Hepatocyte (in vitro differentiated cells): Measurements from ENCODE around the gene KDM4B.

Source experiments
- EZH2phosphoT487 ChIP-seq: fragments of 200-600 bp; sonication (generic); IDR thresholded peaks from one replicate; pipeline ENCODE4 v1.6.1; 2018; ENCODE audit warnings: antibody characterized with exemption, mild to moderate bottlenecking, low read depth, moderate library complexity; ENCODE audit not compliant: unreplicated experiment, severe bottlenecking
- TF ChIP-seq, protein P1 (sequence below): fragments of 200-600 bp; sonication (generic); IDR thresholded peaks from 2 replicates; pipeline ENCODE4 v1.5.1; 2016; ENCODE audit warnings: antibody characterized with exemption, mild to moderate bottlenecking; ENCODE audit not compliant: poor library complexity

DNA sequence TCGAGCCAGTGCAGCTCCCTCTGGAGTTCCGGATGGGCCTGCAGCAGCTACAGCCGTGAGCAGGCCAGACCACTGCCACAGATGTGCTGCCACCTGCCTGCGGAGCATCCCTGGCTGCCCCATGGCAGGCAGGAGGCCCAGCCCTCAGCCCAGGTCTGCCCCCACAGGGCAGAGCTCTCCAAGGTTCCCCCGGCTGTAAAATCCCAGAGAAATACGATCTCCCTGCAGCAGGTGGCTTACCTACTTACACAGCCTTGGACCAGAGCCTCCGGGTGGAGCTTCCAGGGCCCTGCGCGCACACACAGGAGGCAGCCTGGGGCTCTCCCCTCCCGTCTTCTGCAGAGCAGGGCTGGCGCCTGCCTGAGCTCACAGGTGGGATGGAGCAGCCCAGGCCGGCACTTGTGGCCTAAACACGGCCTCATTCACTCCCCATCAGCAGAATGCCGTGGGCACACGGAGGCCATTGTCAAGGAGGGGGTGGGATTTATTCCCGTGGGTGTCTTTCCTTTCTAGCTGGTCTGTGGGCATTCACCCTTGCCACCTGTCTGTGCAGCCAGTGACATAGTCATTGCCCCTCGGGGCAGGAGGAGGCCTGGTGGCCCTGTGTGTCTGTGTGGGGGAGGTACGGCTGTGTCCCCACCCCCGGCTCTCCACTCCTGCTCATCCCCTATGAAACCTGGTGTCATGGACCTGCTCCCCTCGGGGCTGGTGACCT lies 118.0 kb downstream of the KDM4B start:
- TF ChIP-seq, protein P1, sequence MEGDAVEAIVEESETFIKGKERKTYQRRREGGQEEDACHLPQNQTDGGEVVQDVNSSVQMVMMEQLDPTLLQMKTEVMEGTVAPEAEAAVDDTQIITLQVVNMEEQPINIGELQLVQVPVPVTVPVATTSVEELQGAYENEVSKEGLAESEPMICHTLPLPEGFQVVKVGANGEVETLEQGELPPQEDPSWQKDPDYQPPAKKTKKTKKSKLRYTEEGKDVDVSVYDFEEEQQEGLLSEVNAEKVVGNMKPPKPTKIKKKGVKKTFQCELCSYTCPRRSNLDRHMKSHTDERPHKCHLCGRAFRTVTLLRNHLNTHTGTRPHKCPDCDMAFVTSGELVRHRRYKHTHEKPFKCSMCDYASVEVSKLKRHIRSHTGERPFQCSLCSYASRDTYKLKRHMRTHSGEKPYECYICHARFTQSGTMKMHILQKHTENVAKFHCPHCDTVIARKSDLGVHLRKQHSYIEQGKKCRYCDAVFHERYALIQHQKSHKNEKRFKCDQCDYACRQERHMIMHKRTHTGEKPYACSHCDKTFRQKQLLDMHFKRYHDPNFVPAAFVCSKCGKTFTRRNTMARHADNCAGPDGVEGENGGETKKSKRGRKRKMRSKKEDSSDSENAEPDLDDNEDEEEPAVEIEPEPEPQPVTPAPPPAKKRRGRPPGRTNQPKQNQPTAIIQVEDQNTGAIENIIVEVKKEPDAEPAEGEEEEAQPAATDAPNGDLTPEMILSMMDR: peak; percentile 5
- TF ChIP-seq EZH2phosphoT487: no peak
